Right renal cortex interstitium (tissue), 3 donors: ENCODE results near the gene REC114. TPM values are rescaled to one million over a fixed set of nuclear protein-coding genes. Genes with fewer than 3 reads are reported as not detected.
"Not testable (repeated sequence)": the region's sequence is repeated elsewhere in the genome, so short reads cannot be mapped to it uniquely, and the experiment has no call there.

Experiments
- DNase-seq, 3 donors: peaks; one replicate each; pipeline ENCODE4 v3.0.0-alpha.2; 2013; ENCODE audit warnings: low read depth in 3 of 3, low spot score in 2 of 3
- polyA plus RNA-seq, 3 donors: library from polyadenylated mRNA; unstranded; fragments of 120-200 nt; gene quantifications; one replicate each; pipeline ENCODE4 v1.2.1, GENCODE V29; 2013; ENCODE audit not compliant: insufficient read length in 3 of 3

The REC114 gene
- not detected for polyA plus RNA-seq

GRCh38 chr15:73442968-73443367, at the start of gene REC114:
TSS of gene REC114 (plus strand) at chr15:73443164. CDS start at chr15:73443186, 22 bp downstream.
- no peak for DNase-seq

DNA sequence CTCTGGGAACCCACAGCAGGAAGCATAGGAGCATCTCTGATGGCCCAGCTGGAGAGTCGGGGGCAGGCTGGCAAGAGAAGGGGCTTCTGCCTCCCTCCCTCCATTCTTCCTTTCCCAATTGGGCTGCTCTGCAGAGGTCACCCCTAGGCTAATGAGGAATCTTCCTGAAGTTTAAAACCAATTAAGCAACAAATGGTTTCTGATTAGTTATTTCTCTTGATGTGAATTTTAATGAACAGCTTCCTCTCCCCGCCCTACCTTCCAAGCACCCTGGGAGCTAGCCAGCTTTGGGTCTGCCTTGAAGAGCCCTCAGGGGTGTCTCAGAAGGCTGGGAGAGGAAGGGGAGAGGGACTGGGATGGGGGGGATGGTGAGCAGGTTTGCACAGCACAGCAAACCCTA, 49.6 kb upstream of the REC114 start:
- DNase-seq: no peak

GRCh38 chr15:73394782-73395181, 48.2 kb upstream of the REC114 start:
- DNase-seq: no peak

- DNase-seq: no peak
These were observed 47.3 kb upstream of the REC114 start for GRCh38 chr15:73395671-73396070.

- no peak for DNase-seq
These were observed 45.5 kb upstream of the REC114 start for GRCh38 chr15:73397461-73397860.

- DNase-seq: no peak
These were observed 44.1 kb upstream of the REC114 start for GRCh38 chr15:73398861-73399260.

DNA sequence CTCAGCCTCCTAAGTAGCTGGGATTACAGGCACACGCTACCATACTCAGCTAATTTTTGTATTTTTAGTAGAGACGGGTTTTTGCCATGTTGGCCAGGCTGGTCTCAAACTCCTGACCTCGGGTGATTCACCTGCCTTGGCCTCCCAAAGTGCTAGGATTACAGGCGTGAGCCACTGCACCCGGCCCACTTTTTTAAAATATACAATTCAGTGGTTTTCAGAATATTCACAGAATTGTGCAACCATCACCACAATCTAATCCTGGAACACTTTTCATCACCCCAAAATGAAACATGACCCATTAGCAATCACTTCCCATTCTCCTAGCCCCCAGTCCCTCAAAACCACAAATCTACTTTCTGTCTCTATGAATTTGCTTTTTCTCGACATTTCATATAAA, 42.7 kb upstream of the REC114 start:
- DNase-seq: not testable (repeated sequence)

GRCh38 chr15:73403171-73403570, 39.8 kb upstream of the REC114 start:
- no peak for DNase-seq

DNA sequence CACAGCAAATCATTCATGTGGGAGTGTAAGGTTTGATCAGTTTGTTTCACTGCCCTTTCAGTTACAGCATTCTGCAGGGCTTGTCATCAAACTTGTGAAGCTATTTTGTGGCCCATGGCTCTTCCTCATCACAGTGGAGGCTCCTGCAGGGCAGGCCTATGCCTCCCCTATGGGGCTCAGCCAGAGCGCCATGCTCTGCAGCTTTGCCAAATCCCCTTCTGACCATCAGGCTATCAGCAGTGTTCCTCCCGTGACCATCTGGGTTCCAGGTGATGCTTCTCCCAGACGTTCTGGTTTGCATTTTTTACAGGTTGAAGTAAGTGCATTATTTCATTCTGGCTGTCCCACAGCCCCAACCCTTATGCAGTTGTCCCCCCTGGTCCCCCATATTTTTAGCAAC, 28.1 kb upstream of the REC114 start:
- DNase-seq: no peak

DNA sequence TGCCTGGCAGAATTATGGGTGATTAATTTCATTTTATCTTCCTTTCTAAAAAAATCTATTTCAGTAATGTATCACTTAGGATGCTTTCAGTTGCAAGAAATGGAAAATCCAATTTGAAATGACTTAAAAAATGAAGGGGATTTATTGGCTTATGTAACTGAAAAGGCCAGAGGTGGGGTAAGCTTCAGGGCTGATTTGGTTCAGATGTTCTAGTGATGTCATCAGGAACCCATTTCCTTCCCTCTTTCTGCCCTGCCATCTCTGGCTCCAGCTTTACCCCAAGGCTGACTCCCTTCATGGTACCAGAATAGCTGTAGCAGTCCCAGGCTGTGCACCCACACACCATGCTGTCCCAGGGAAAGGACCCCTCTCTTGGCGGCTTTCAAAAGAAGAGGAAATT, 18.5 kb upstream of the REC114 start:
- DNase-seq: no peak

DNA sequence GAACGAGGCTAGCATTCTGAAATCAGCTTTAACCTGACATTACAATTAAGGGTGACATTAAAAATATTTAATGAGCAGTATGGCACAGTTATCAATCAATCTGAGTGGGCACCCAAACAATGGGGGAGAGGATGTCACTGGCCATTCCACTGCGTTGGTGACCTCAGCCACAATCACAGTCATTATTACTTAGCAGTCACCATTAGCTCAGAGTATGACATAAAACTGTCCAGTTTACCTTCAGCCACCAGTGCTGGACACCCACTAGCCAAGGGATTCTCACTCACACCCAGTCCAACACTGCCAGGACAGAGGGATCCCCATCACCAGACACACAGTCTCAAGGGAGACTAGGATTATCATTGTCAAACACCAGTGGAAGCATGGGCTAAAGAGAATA, 17.5 kb upstream of the REC114 start:
- DNase-seq: no peak

- no peak for DNase-seq
These were observed 16.5 kb upstream of the REC114 start for GRCh38 chr15:73426323-73426994.

DNA sequence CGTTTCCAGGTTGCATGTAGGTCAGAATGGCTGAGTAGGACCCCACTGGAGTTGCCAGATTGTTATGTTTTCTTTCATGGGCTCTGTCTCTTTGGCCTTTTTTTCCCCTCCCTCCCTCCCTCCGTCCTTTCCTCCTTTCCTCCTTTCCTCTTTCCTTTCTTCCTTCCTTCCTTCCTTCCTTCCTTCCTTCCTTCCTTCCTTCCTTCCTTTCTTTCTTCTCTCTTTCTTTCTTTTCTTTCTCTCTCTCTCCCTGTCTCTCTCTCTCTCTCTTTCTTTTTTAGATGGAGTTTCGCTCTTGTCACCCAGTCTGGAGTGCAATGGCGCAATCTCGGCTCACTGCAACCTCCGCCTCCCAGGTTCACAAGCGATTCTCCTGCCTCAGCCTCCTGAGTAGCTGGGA, 11.6 kb upstream of the REC114 start:
- not testable (repeated sequence) for DNase-seq

DNA sequence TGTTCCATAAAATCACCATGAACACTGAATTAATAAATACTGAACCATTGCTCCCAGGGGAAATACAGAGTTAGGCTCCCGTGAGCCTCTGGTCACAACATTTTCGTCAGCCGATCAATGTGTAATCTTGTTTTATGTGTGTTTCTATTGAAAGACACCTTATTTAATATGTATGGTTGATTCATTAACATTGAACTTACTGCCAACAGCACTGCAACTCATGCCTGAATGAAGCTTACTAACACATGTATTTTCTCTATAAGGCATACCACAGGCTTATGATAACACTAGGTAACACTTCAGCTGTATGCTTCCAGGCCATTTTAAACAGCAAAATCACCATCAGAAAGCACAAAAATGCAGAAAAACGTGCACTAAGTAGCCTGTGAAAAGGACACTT, 9.1 kb upstream of the REC114 start:
- no peak for DNase-seq

DNA sequence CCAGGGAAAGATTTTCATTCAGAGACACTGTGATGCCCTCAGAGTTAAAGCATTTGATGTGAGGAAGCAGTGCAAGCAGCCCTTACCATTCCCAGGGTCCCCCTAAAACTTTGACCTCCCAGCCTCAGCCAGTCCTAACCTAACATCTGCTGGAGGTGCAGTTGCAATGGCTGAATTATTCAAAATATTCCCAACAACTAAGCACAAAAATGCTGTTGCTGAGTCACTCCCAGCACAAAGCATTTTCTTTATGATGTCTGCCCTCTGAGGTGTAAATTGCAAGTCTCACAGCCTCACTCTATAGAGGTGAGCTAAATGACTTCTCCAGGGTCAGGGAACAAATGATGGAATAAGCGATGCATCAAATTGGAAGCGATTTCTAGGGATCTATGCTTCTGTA, 6.4 kb upstream of the REC114 start:
- no peak for DNase-seq

- DNase-seq: no peak
These were observed 5.3 kb upstream of the REC114 start for GRCh38 chr15:73437543-73438109.

DNA sequence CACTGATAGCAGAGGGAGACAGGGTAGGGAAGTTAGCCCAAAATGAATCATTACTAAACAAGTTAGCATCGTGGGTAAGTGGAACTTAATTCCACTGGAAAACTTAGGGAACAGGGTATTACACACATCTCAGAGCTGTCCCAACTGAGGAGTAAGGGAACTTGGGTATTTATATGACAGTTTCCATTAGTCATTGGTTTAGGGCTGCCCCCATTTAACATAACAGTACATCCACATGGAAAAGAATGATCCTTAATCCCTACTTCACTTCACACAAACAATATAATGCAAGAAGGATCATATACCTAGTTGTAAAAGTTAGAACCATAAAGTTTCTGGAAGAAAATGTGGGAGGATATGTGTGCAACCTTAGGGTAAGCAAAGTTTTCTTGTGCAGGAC, 4.3 kb upstream of the REC114 start:
- DNase-seq: no peak

- no peak for DNase-seq
These were observed 2.4 kb upstream of the REC114 start for GRCh38 chr15:73440571-73440970.

- no peak for DNase-seq
These were observed 543 bp upstream of the REC114 start for GRCh38 chr15:73442421-73442820.

- not testable (repeated sequence) for DNase-seq
These were observed 4.5 kb downstream of the REC114 start for GRCh38 chr15:73447471-73447870.

DNA sequence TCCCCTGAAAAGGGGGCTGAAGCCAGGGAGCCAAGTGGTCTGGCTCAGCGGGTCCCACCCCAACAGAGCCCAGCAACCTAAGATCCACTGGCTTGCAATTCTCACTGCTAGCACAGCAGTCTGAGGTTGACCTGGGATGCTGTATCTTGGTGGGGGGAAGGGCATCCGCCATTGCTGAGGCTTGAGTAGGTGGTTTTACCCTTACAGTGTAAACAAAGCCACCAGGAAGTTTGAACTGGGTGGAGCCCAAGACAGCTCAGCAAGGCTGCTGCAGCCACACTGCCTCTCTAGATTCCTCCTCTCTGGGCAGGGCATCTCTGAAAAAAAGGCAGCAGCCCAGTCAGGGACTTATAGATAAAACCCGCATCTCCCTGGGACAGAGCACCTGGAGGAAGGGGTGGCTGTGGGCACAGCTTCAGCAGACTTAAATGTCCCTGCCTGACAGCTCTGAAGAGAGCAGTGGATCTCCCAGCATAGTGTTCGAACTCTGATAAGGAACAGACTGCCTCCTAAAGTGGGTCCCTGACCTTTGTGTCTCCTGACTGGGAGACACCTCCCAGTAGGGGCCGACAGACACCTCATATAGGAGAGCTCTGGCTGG, 5.3 kb downstream of the REC114 start:
- DNase-seq: not testable (repeated sequence)

GRCh38 chr15:73449980-73450379, 7.0 kb downstream of the REC114 start:
- DNase-seq: not testable (repeated sequence)
